NCI-H1694 (cell line): ENCODE measurements around the gene POC5.
"Not testable (repeated sequence)": the region's sequence is repeated elsewhere in the genome, so short reads cannot be mapped to it uniquely, and the experiment has no call there.

Source experiments
- DNase-seq: peaks from one replicate; lab custom pipeline; 2025; lab: John Stamatoyannopoulos, UW

The POC5 gene

GRCh38 chr5:75706016-75706415 is 11.2 kb downstream of the POC5 start:
- no peak for DNase-seq

GRCh38 chr5:75701856-75702255 is 15.4 kb downstream of the POC5 start:
- DNase-seq, result no peak

GRCh38 chr5:75695472-75696351 is 21.5 kb downstream of the POC5 start:
- not testable (repeated sequence) for DNase-seq

DNA sequence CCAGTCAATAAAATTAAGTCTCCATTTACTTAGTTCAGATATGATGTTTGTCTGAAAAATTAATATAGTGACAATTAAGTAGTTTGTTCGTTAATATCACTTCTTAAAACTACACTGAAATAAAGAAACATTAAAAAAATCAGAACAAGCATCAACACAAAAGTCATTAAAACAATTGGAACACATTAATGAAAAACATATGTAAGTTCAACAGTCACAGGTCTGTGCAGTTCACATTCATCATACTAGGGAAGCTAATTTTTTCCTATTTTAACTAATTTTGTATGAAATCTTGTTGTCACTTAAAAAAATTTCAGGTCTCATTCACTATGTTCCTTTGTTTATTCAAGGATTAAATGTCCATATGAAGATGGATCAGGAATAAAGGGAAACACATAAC is 22.5 kb downstream of the POC5 start:
- no peak for DNase-seq

DNA sequence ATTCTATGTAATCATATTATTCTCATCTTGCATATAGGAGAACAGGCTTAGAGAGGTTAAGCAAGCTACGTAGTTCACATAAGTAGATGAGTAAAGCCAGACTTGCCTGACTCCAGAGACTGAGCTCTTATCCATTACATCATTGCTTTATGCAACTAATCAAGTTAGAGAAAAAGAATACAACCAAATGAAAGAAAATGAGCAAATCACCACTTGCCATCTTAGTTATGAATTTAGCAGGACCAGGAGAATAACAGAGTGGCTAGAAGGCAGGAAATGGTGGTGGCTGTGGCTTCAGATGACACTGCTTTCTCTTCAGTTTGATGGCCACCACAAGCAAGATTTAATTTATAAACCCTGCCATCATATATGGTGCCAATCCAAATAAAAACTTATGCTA is 26.6 kb downstream of the POC5 start:
- DNase-seq, result no peak

- no peak for DNase-seq
These were observed 30.8 kb downstream of the POC5 start for GRCh38 chr5:75686480-75686879.

GRCh38 chr5:75685141-75685540 is 32.1 kb downstream of the POC5 start:
- DNase-seq, result no peak

- DNase-seq, result peak; percentile 52
These were observed 36.0 kb downstream of the POC5 start for GRCh38 chr5:75681125-75681830.

- no peak for DNase-seq
These were observed 39.1 kb downstream of the POC5 start for GRCh38 chr5:75678155-75678554.

- no peak for DNase-seq
These were observed 39.6 kb downstream of the POC5 start for GRCh38 chr5:75677607-75678006.

- no peak for DNase-seq
These were observed 41.5 kb downstream of the POC5 start for GRCh38 chr5:75675783-75676182.

DNA sequence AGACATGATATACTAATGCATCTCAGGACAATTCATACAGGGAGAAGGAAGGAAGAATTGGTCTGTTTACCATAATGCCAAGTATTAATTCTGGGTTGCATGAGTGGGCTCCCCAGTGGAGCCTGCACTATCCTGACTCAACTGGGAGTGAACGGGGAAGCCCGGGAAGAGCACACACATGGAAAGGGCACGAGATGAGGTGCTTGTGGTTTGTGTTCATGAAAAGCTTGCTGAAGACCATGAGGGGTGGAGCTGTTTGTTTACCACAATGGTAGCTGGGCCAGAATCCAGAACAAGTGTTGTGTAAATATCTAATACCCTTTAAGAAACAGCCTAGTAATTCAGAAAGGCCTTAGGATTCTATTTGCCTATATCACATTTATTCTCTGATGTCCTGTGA is 44.6 kb downstream of the POC5 start:
- no peak for DNase-seq

- no peak for DNase-seq
These were observed 45.7 kb downstream of the POC5 start for GRCh38 chr5:75671506-75671905.

DNA sequence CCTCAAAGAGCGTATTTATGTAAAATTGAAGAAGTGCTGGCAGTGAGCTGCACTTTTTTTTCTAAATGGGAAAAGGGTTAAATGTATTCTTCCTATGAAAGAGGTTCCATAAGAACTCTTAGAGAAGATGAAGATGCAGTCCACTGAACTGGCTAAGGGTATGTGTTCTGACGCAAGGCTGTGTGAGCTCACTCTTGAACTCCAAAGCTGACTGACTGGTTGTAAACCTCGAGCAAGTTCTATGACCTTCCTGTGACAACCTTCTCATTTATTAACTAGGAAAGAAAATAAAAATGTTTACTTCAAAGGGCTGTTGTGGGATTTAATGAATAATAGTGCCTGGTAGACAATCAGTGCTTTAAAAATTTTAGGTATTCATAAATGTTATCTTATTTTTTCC is 46.7 kb downstream of the POC5 start:
- DNase-seq, result no peak

DNA sequence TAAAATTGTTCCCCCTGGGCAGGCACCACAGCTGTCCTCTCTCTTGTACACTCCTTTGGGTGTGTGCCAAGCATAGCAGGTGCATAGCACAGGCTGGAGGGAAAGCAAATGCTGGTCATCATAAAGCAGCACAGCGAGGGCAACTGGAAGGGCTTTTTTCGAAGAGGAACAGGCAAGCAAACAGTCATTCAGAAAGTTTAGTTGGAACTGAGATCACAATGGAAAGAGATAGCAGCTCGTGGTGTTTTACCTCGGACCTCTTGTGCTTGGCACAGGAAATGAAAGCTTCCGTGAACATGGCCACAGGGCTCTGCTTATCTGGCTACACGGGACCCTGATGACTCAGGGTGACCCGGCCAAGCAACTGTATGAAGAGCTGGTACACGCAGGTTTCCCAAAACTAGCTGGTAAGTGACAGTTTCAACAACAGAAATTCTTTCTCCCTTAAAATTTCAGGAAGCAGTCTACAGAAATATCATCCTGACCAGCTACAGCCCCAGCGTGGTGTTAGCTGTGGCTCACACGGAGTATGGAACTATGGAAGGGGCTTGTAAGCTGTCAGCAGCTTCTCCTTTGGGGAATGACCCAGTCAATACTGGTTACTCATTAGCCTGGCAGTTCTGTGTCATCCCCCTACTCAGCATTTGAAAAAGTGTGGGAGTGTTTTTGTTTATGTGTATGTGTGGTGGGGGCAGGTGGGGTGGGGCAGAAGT is 48.1 kb downstream of the POC5 start:
- DNase-seq, result no peak

DNA sequence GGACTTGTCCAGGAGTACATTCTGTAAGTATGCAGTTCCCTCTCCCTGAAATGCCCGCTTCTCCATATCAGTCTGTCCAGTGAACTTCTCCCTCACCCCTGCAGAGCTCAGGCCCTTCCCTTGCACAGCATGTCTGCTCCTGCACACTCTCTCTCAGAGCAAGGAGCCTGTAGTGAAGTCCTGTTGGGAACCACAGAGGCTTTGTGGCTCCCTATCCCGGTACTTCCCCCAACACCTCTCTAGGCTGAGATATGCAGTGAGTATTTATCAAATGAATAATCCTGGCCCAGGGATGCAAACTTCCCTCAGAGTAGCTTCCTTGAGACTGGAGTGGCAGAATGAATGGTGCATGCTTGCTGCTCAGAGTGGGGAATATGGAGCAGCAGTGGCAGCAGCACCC is 48.8 kb downstream of the POC5 start:
- DNase-seq, result no peak

GRCh38 chr5:75667586-75667985 is 49.7 kb downstream of the POC5 start:
- no peak for DNase-seq

GRCh38 chr5:75666801-75667200 is 50.4 kb downstream of the POC5 start:
- no peak for DNase-seq

DNA sequence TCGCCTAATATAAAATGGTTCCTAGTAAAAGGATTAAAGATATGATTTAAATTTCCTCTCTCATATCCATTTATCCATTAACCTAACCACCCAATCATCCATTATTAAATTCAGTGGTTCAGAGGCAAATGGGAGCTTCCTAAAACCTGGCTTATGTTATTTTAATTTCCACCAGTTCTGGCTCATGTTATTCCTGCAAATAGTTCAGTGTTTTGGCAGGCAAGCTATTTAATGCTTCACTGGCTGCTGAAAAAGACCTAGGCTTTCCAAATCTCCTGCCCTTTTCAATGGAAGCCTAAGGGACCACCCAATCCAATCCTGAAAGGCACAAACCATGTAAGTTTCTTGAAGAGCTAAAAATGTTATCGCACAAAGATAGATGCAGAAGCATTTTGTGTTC is 52.3 kb downstream of the POC5 start:
- no peak for DNase-seq

- DNase-seq, result no peak
These were observed 53.5 kb downstream of the POC5 start for GRCh38 chr5:75663579-75664284.

GRCh38 chr5:75662061-75662460 is 55.2 kb downstream of the POC5 start:
- DNase-seq, result no peak
